GM18951 (cell line): ENCODE results near the gene SKOR2.

Experiments
- POLR2A ChIP-seq: IDR thresholded peaks from 4 replicates; pipeline ENCODE4 v1.6.1; 2011; ENCODE audit warnings: mild to moderate bottlenecking; ENCODE audit not compliant: insufficient read length, insufficient read depth; ENCODE audit errors: extremely low read depth
- in situ Hi-C: fragments of 300-500 bp; cut with MboI; formaldehyde crosslinking; loops from one replicate; pipeline ENCODE4 v1.12.0; 2022; ENCODE audit warnings: low sequenced_read_pairs, mixed read lengths, inconsistent platforms; ENCODE audit not compliant: unreplicated experiment

Gene SKOR2

GRCh38 chr18:47251289-47252120 is at the start of gene SKOR2:
Gene SKOR2 (minus strand): TSS chr18:47251660. CDS start chr18:47249183, 2,477 bp downstream.
- in situ Hi-C loops: no loop called here
- no peak for TF ChIP-seq POLR2A

- in situ Hi-C loops: no loop called here
- TF ChIP-seq POLR2A: no peak
Observed at GRCh38 chr18:47296462-47296861, 45.0 kb upstream of the SKOR2 start.

- in situ Hi-C loops: no loop called here
- TF ChIP-seq POLR2A: no peak
Observed at GRCh38 chr18:47294801-47295200, 43.3 kb upstream of the SKOR2 start.

- in situ Hi-C loops: no loop called here
- no peak for TF ChIP-seq POLR2A
Observed at GRCh38 chr18:47288741-47289140, 37.3 kb upstream of the SKOR2 start.

GRCh38 chr18:47287911-47288585 is 36.6 kb upstream of the SKOR2 start:
- TF ChIP-seq POLR2A: no peak
- in situ Hi-C loops: no loop called here

GRCh38 chr18:47286776-47287410 is 35.4 kb upstream of the SKOR2 start:
- TF ChIP-seq POLR2A: no peak
- in situ Hi-C loops: no loop called here

- in situ Hi-C loops: no loop called here
- no peak for TF ChIP-seq POLR2A
Observed at GRCh38 chr18:47285456-47285855, 34.0 kb upstream of the SKOR2 start.

- in situ Hi-C loops: no loop called here
Observed at GRCh38 chr18:47284721-47285395, 33.4 kb upstream of the SKOR2 start.

GRCh38 chr18:47283476-47283875 is 32.0 kb upstream of the SKOR2 start:
- TF ChIP-seq POLR2A: no peak
- in situ Hi-C loops: no loop called here

More at GRCh38 chr18:47284721-47285395, 33.4 kb upstream of the SKOR2 start:
- no peak for TF ChIP-seq POLR2A

GRCh38 chr18:47280121-47280520 is 28.7 kb upstream of the SKOR2 start:
- TF ChIP-seq POLR2A: no peak
- in situ Hi-C loops: no loop called here

- no peak for TF ChIP-seq POLR2A
- in situ Hi-C loops: no loop called here
Observed at GRCh38 chr18:47274961-47275360, 23.5 kb upstream of the SKOR2 start.

GRCh38 chr18:47265197-47265596 is 13.7 kb upstream of the SKOR2 start:
- TF ChIP-seq POLR2A: no peak
- in situ Hi-C loops: no loop called here

GRCh38 chr18:47264308-47264700 is 12.8 kb upstream of the SKOR2 start:
- in situ Hi-C loops: no loop called here
- no peak for TF ChIP-seq POLR2A
